ENCODE results near the gene TNMD. TPM values are rescaled to one million over a fixed set of nuclear protein-coding genes. Genes with fewer than 3 reads are reported as not detected.
"Not testable (repeated sequence)": the region's sequence is repeated elsewhere in the genome, so short reads cannot be mapped to it uniquely, and the experiment has no call there.

TNMD gene
- total RNA-seq = not detected

GRCh38 chrX:100584611-100585010 lies at the start of gene TNMD:
TNMD (plus strand) TSS chrX:100584936; CDS start chrX:100585019, 83 bp downstream.
- intact Hi-C loops (cut with DNase I, micrococcal nuclease) = no loop called here
- Mint-ChIP-seq H3K4me3 (no peak within 1 kb of the TSS), H3K9me3 (ENCODE audit: low read depth) (no peaks in the 10 kb centered on the region), H3K27me3 (peaks cover 11% of the 10 kb centered on the region), H3K27ac (no peak within 1 kb of the TSS), H3K4me1 (no peaks in the 10 kb centered on the region), H3K36me3 (ENCODE audit: low read depth) (no peaks in the 10 kb centered on the region)
- ChIA-PET POLR2A (no interaction called here), CTCF (no interaction called here)
- DNase-seq (no peak), ATAC-seq (no peak)

GRCh38 chrX:100565534-100565933 lies 19.2 kb upstream of the TNMD start:
- POLR2A ChIA-PET; ATAC-seq; CTCF ChIA-PET; DNase-seq; H3K4me1 Mint-ChIP-seq; H3K4me3 Mint-ChIP-seq; H3K27ac Mint-ChIP-seq; H3K9me3 Mint-ChIP-seq (ENCODE audit: low read depth); H3K27me3 Mint-ChIP-seq; intact Hi-C loops (cut with DNase I, micrococcal nuclease); H3K36me3 Mint-ChIP-seq (ENCODE audit: low read depth): not testable (repeated sequence)

GRCh38 chrX:100586747-100587146 lies 2.0 kb downstream of the TNMD start:
- no peaks in the 10 kb centered on the region for H3K4me1 Mint-ChIP-seq
- H3K27me3 Mint-ChIP-seq = peaks cover 7% of the 10 kb centered on the region
- POLR2A ChIA-PET = no interaction called here
- DNase-seq (no peak), ATAC-seq (no peak)
- H3K9me3 Mint-ChIP-seq (ENCODE audit: low read depth) = no peaks in the 10 kb centered on the region
- no peak overlapping the region for H3K27ac Mint-ChIP-seq
- H3K4me3 Mint-ChIP-seq = no peak overlapping the region
- intact Hi-C loops (cut with DNase I, micrococcal nuclease) = no loop called here
- CTCF ChIA-PET = no interaction called here
- H3K36me3 Mint-ChIP-seq (ENCODE audit: low read depth) = no peaks in the 10 kb centered on the region

- Mint-ChIP-seq H3K4me1 (no peaks in the 10 kb centered on the region), H3K9me3 (ENCODE audit: low read depth) (no peaks in the 10 kb centered on the region), H3K27me3 (peaks cover 4% of the 10 kb centered on the region), H3K4me3 (no peak overlapping the region), H3K27ac (no peak overlapping the region), H3K36me3 (ENCODE audit: low read depth) (no peaks in the 10 kb centered on the region)
- ChIA-PET CTCF (no interaction called here), POLR2A (no interaction called here)
- no peak for ATAC-seq
- intact Hi-C loops (cut with DNase I, micrococcal nuclease) = no loop called here
- no peak for DNase-seq
These were observed 3.1 kb downstream of the TNMD start for GRCh38 chrX:100587861-100588260.

- ChIA-PET POLR2A (no interaction called here), CTCF (interaction anchor here (1.1 kb wide), 1 partner anchor 23 kb away, joined by 3 read pairs; no protein-coding TSS in a partner anchor)
- Mint-ChIP-seq H3K27ac (no peak overlapping the region), H3K4me3 (no peak overlapping the region), H3K36me3 (ENCODE audit: low read depth) (no peaks in the 10 kb centered on the region), H3K9me3 (ENCODE audit: low read depth) (no peaks in the 10 kb centered on the region), H3K4me1 (no peaks in the 10 kb centered on the region), H3K27me3 (no peaks in the 10 kb centered on the region)
- DNase-seq (no peak), ATAC-seq (no peak)
- intact Hi-C loops (cut with DNase I, micrococcal nuclease) = no loop called here
These were observed 6.7 kb downstream of the TNMD start for GRCh38 chrX:100591256-100592051.

GRCh38 chrX:100593126-100593525 lies 8.4 kb downstream of the TNMD start:
- Mint-ChIP-seq H3K4me1 (no peaks in the 10 kb centered on the region), H3K4me3 (no peak overlapping the region), H3K36me3 (ENCODE audit: low read depth) (no peaks in the 10 kb centered on the region), H3K27me3 (no peaks in the 10 kb centered on the region), H3K9me3 (ENCODE audit: low read depth) (no peaks in the 10 kb centered on the region), H3K27ac (no peak overlapping the region)
- ATAC-seq (no peak), DNase-seq (no peak)
- CTCF ChIA-PET = no interaction called here
- intact Hi-C loops (cut with DNase I, micrococcal nuclease) = no loop called here
- POLR2A ChIA-PET = no interaction called here

GRCh38 chrX:100593581-100593980 lies 8.8 kb downstream of the TNMD start:
- Mint-ChIP-seq H3K9me3 (ENCODE audit: low read depth) (no peaks in the 10 kb centered on the region), H3K4me3 (no peak overlapping the region), H3K27ac (no peak overlapping the region), H3K36me3 (ENCODE audit: low read depth) (no peaks in the 10 kb centered on the region), H3K4me1 (no peaks in the 10 kb centered on the region), H3K27me3 (no peaks in the 10 kb centered on the region)
- DNase-seq = no peak
- CTCF ChIA-PET = no interaction called here
- intact Hi-C loops (cut with DNase I, micrococcal nuclease) = no loop called here
- ATAC-seq = no peak
- POLR2A ChIA-PET = no interaction called here

GRCh38 chrX:100596601-100597000 lies 11.9 kb downstream of the TNMD start:
- Mint-ChIP-seq H3K4me1 (peaks cover 3% of the 10 kb centered on the region), H3K27ac (no peak overlapping the region), H3K36me3 (ENCODE audit: low read depth) (no peaks in the 10 kb centered on the region), H3K27me3 (no peaks in the 10 kb centered on the region), H3K4me3 (no peak overlapping the region), H3K9me3 (ENCODE audit: low read depth) (no peaks in the 10 kb centered on the region)
- ChIA-PET POLR2A (no interaction called here), CTCF (no interaction called here)
- DNase-seq (no peak), ATAC-seq (no peak)
- intact Hi-C loops (cut with DNase I, micrococcal nuclease) = no loop called here

- ATAC-seq (no peak), DNase-seq (no peak)
- intact Hi-C loops (cut with DNase I, micrococcal nuclease) = no loop called here
- Mint-ChIP-seq H3K9me3 (ENCODE audit: low read depth) (no peaks in the 10 kb centered on the region), H3K27ac (no peak overlapping the region), H3K36me3 (ENCODE audit: low read depth) (no peaks in the 10 kb centered on the region), H3K27me3 (no peaks in the 10 kb centered on the region), H3K4me3 (no peak overlapping the region), H3K4me1 (peaks cover 3% of the 10 kb centered on the region)
- CTCF ChIA-PET = no interaction called here
- POLR2A ChIA-PET = no interaction called here
These were observed 14.7 kb downstream of the TNMD start for GRCh38 chrX:100599456-100599855.

- Mint-ChIP-seq H3K27me3 (no peaks in the 10 kb centered on the region), H3K9me3 (ENCODE audit: low read depth) (no peaks in the 10 kb centered on the region), H3K36me3 (ENCODE audit: low read depth) (no peaks in the 10 kb centered on the region), H3K27ac (no peak overlapping the region), H3K4me3 (no peak overlapping the region), H3K4me1 (peaks cover 3% of the 10 kb centered on the region)
- CTCF ChIA-PET = no interaction called here
- ATAC-seq = no peak
- POLR2A ChIA-PET = no interaction called here
- intact Hi-C loops (cut with DNase I, micrococcal nuclease) = no loop called here
- no peak for DNase-seq
These were observed 15.6 kb downstream of the TNMD start for GRCh38 chrX:100600340-100600739.

- Mint-ChIP-seq H3K4me1 (peaks cover 3% of the 10 kb centered on the region), H3K36me3 (ENCODE audit: low read depth) (no peaks in the 10 kb centered on the region), H3K27me3 (no peaks in the 10 kb centered on the region), H3K27ac (no peak overlapping the region), H3K9me3 (ENCODE audit: low read depth) (no peaks in the 10 kb centered on the region), H3K4me3 (no peak overlapping the region)
- ATAC-seq (no peak), DNase-seq (no peak)
- CTCF ChIA-PET = no interaction called here
- POLR2A ChIA-PET = no interaction called here
- intact Hi-C loops (cut with DNase I, micrococcal nuclease) = no loop called here
These were observed 16.0 kb downstream of the TNMD start for GRCh38 chrX:100600758-100601157.

- CTCF ChIA-PET = interaction anchor here (0.6 kb wide), 2 partner anchors 36 to 318 kb away, joined by 3 read pairs; no protein-coding TSS in a partner anchor
- no peaks in the 10 kb centered on the region for H3K9me3 Mint-ChIP-seq (ENCODE audit: low read depth)
- ATAC-seq = no peak
These were observed 22.0 kb downstream of the TNMD start for GRCh38 chrX:100606753-100607152.

More at GRCh38 chrX:100606753-100607152, 22.0 kb downstream of the TNMD start:
- intact Hi-C loops (cut with DNase I, micrococcal nuclease) = no loop called here
- DNase-seq = no peak
- Mint-ChIP-seq H3K4me3 (no peak overlapping the region), H3K27me3 (peaks cover 2% of the 10 kb centered on the region), H3K4me1 (peaks cover 2% of the 10 kb centered on the region), H3K36me3 (ENCODE audit: low read depth) (no peaks in the 10 kb centered on the region), H3K27ac (no peak overlapping the region)
- POLR2A ChIA-PET = no interaction called here

All from activated CD4-positive, alpha-beta T cell treated with anti-CD3 and anti-CD28 coated beads for 36 hours (primary cell).